GM23338 (cell line): ENCODE results near the gene ST8SIA6. TPM values are rescaled to one million over a fixed set of nuclear protein-coding genes. Genes with fewer than 3 reads are reported as not detected.

ENCODE experiments used
- ATAC-seq: fragments of 200-7000 bp; cut with Tn5 transposase; 3 replicates; pipeline ENCODE4 v1.9.1; 2020
- DNase-seq: peaks from one replicate; pipeline ENCODE4 v3.0.0-alpha.2; 2015; ENCODE audit warnings: low spot score
- H2AFZ ChIP-seq: fragments of 200-600 bp; sonication (generic); 2 replicates; pipeline ENCODE4 v1.8.0; 2016; ENCODE audit warnings: antibody characterized with exemption, mild to moderate bottlenecking, moderate library complexity
- H3F3A ChIP-seq: fragments of 200-600 bp; sonication (generic); replicated peaks from 2 replicates; pipeline ENCODE4 v1.8.0; 2017; ENCODE audit warnings: antibody characterized with exemption, mixed run types, low read depth
- H3K27ac ChIP-seq: fragments of 200-600 bp; sonication (generic); 2 replicates; pipeline ENCODE4 v1.6.1; 2016; ENCODE audit warnings: low read depth
- H3K27me3 ChIP-seq: fragments of 200-600 bp; sonication (generic); 2 replicates; pipeline ENCODE4 v1.8.0; 2016; ENCODE audit warnings: mild to moderate bottlenecking, mixed run types, moderate library complexity; ENCODE audit not compliant: insufficient read depth
- H3K36me3 ChIP-seq: fragments of 200-600 bp; sonication (generic); 2 replicates; pipeline ENCODE4 v1.8.0; 2016; ENCODE audit warnings: mild to moderate bottlenecking; ENCODE audit not compliant: insufficient read depth
- H3K4me1 ChIP-seq: fragments of 200-600 bp; sonication (generic); 2 replicates; pipeline ENCODE4 v1.8.0; 2016; ENCODE audit warnings: mild to moderate bottlenecking, moderate library complexity; ENCODE audit not compliant: insufficient read depth
- H3K4me2 ChIP-seq: fragments of 200-600 bp; sonication (generic); 2 replicates; pipeline ENCODE4 v1.7.1; 2017; ENCODE audit warnings: mixed run types
- H3K4me3 ChIP-seq: fragments of 200-600 bp; sonication (generic); 2 replicates; pipeline ENCODE4 v1.6.1; 2016; ENCODE audit warnings: mixed run types
- H3K79me2 ChIP-seq: fragments of 200-600 bp; sonication (generic); replicated peaks from 2 replicates; pipeline ENCODE4 v1.8.0; 2017; ENCODE audit warnings: mild to moderate bottlenecking; ENCODE audit not compliant: insufficient read depth
- H3K9me2 ChIP-seq: fragments of 200-600 bp; sonication (generic); 2 replicates; pipeline ENCODE4 v1.8.0; 2017; ENCODE audit not compliant: insufficient read depth
- H4K20me1 ChIP-seq: fragments of 200-600 bp; sonication (generic); replicated peaks from 2 replicates; pipeline ENCODE4 v1.8.0; 2017; ENCODE audit warnings: mild to moderate bottlenecking; ENCODE audit not compliant: insufficient read depth
- H3K27ac Mint-ChIP-seq: 2 replicates; pipeline ENCODE4 v1.8.0; 2020; ENCODE audit warnings: inconsistent platforms, mild to moderate bottlenecking, moderate library complexity, mixed read lengths
- H3K27me3 Mint-ChIP-seq: 3 replicates; pipeline ENCODE4 v1.8.0; 2022; ENCODE audit warnings: low read depth, mild to moderate bottlenecking, moderate library complexity, mixed read lengths, inconsistent platforms; ENCODE audit not compliant: insufficient read depth, poor library complexity
- H3K36me3 Mint-ChIP-seq: 3 replicates; pipeline ENCODE4 v1.8.0; 2021; ENCODE audit warnings: low read depth, mild to moderate bottlenecking, inconsistent platforms, moderate library complexity, mixed read lengths
- H3K4me1 Mint-ChIP-seq: 3 replicates; pipeline ENCODE4 v1.8.0; 2020; ENCODE audit warnings: mild to moderate bottlenecking, inconsistent platforms, mixed read lengths
- H3K4me3 Mint-ChIP-seq: 3 replicates; pipeline ENCODE4 v1.8.0; 2021; ENCODE audit warnings: moderate library complexity, mild to moderate bottlenecking, inconsistent platforms, mixed read lengths
- H3K9me3 Mint-ChIP-seq: 3 replicates; pipeline ENCODE4 v1.8.0; 2020; ENCODE audit warnings: moderate library complexity, mild to moderate bottlenecking, inconsistent platforms, mixed read lengths
- EZH2 ChIP-seq: fragments of 200-600 bp; sonication (generic); IDR thresholded peaks from one replicate; pipeline ENCODE4 v1.8.0; 2017; ENCODE audit warnings: antibody characterized with exemption, mild to moderate bottlenecking, low read depth; ENCODE audit not compliant: unreplicated experiment
- JUNB ChIP-seq: IDR thresholded peaks from one replicate; pipeline ENCODE4 v1.6.1; 2016; ENCODE audit warnings: antibody characterized with exemption; ENCODE audit not compliant: unreplicated experiment
- NANOG ChIP-seq: IDR thresholded peaks from 2 replicates; pipeline ENCODE4 v1.6.1; 2016; ENCODE audit warnings: antibody characterized with exemption, borderline replicate concordance
- REST ChIP-seq: IDR thresholded peaks from one replicate; pipeline ENCODE4 v1.6.1; 2018; ENCODE audit warnings: antibody characterized with exemption; ENCODE audit not compliant: unreplicated experiment
- STAT1 ChIP-seq: IDR thresholded peaks from one replicate; pipeline ENCODE4 v1.6.1; 2016; ENCODE audit warnings: antibody characterized with exemption; ENCODE audit not compliant: unreplicated experiment
- ZNF114 ChIP-seq: fragments of 250-450 bp; sonication (Bioruptor Pico); IDR thresholded peaks from 2 replicates; pipeline ENCODE4 v1.5.0; 2020; ENCODE audit warnings: mild to moderate bottlenecking, moderate library complexity
- ZNF331 ChIP-seq: fragments of 250-450 bp; sonication (Bioruptor Pico); IDR thresholded peaks from 2 replicates; pipeline ENCODE4 v1.5.0; 2020; ENCODE audit warnings: low read depth, mild to moderate bottlenecking, moderate library complexity
- ZNF462 ChIP-seq: fragments of 250-450 bp; sonication (Bioruptor Pico); IDR thresholded peaks from 2 replicates; pipeline ENCODE4 v1.5.0; 2020; ENCODE audit warnings: mild to moderate bottlenecking, moderate library complexity
- polyA plus RNA-seq: library from polyadenylated mRNA; unstranded; fragments of >200 nt; fragmentation: Nextera tagmentation; extraction: Ambion mirVana; gene quantifications from 2 replicates; pipeline ENCODE4 v1.2.1, GENCODE V29; 2016
- total RNA-seq: library from RNA; depleted of rRNA; stranded (reverse); fragments of >200 nt; shearing (Covaris generic); gene quantifications from 2 replicates; pipeline ENCODE4 v1.2.3, GENCODE V29; 2014

ST8SIA6 gene
- total and polyA plus RNA-seq, 2 experiments from 2014 or later, result 1.6 to 2.3 TPM

GRCh38 chr10:17479822-17480221, 25.4 kb upstream of the ST8SIA6 start:
- Histone ChIP-seq H3K79me2 (no peaks in the 10 kb centered on the region), H3K27ac (no peak overlapping the region), H3K9me2 (peaks cover 6% of the 10 kb centered on the region; the same call in 1 of the 2 replicates), H3K36me3 (no peaks in the 10 kb centered on the region), H2AFZ (no peak overlapping the region), H3K4me2 (no peak overlapping the region), H3K4me1 (no peaks in the 10 kb centered on the region), H4K20me1 (no peaks in the 10 kb centered on the region), H3K27me3 (no peaks in the 10 kb centered on the region), H3K4me3 (no peak overlapping the region), H3F3A (no peaks in the 10 kb centered on the region)
- no peak for DNase-seq
- TF ChIP-seq JUNB, result no peak
- TF ChIP-seq ZNF462 (CRISPR knock-in tag), result no peak
- no peak for TF ChIP-seq EZH2
- no peak for TF ChIP-seq ZNF331
- Mint-ChIP-seq H3K4me1 (no peaks in the 10 kb centered on the region), H3K4me3 (no peak overlapping the region), H3K27ac (no peak overlapping the region), H3K9me3 (peaks cover 15% of the 10 kb centered on the region), H3K27me3 (no peaks in the 10 kb centered on the region), H3K36me3 (no peaks in the 10 kb centered on the region)
- ATAC-seq, result no peak

- H3K27me3 ChIP-seq, result no peaks in the 10 kb centered on the region
- no peak overlapping the region for H3K4me3 Mint-ChIP-seq
- H3K4me1 Mint-ChIP-seq, result no peaks in the 10 kb centered on the region
- no peak overlapping the region for H3K4me2 ChIP-seq
- ATAC-seq, result no peak
- no peak overlapping the region for H2AFZ ChIP-seq
- H3K36me3 Mint-ChIP-seq, result no peaks in the 10 kb centered on the region
- H3K4me1 ChIP-seq, result no peaks in the 10 kb centered on the region
- H3F3A ChIP-seq, result no peaks in the 10 kb centered on the region
- DNase-seq, result no peak
- H4K20me1 ChIP-seq, result no peaks in the 10 kb centered on the region
- H3K9me3 Mint-ChIP-seq, result peaks cover 15% of the 10 kb centered on the region
- peaks cover 6% of the 10 kb centered on the region; the same call in 1 of the 2 replicates for H3K9me2 ChIP-seq
- H3K4me3 ChIP-seq, result no peak overlapping the region
- H3K36me3 ChIP-seq, result no peaks in the 10 kb centered on the region
- no peaks in the 10 kb centered on the region for H3K27me3 Mint-ChIP-seq
- H3K27ac Mint-ChIP-seq, result no peak overlapping the region
- no peaks in the 10 kb centered on the region for H3K79me2 ChIP-seq
- H3K27ac ChIP-seq, result no peak overlapping the region
- TF ChIP-seq ZNF331 (no peak), NANOG (no peak), STAT1 (no peak), REST (no peak), ZNF114 (CRISPR knock-in tag) (no peak), EZH2 (no peak)
Observed at GRCh38 chr10:17479015-17479615, 24.7 kb upstream of the ST8SIA6 start.
